Hepatocyte (in vitro differentiated cells): ENCODE measurements around the gene P3R3URF. TPM values are rescaled to one million over a fixed set of nuclear protein-coding genes. Genes with fewer than 3 reads are reported as not detected.

Source experiments
- DNase-seq: peaks from one replicate; pipeline ENCODE4 v3.0.0-alpha.2; 2016; ENCODE audit warnings: low spot score
- H2AFZ ChIP-seq: fragments of 200-600 bp; sonication (generic); 2 replicates; pipeline ENCODE4 v1.6.0; 2016; ENCODE audit warnings: antibody characterized with exemption, mild to moderate bottlenecking
- H3K27ac ChIP-seq: fragments of 200-600 bp; sonication (generic); 2 replicates; pipeline ENCODE4 v1.5.1; 2016; ENCODE audit warnings: mild to moderate bottlenecking
- H3K27me3 ChIP-seq: fragments of 200-600 bp; sonication (generic); 2 replicates; pipeline ENCODE4 v1.6.1; 2016
- H3K36me3 ChIP-seq: fragments of 200-600 bp; sonication (generic); replicated peaks from 2 replicates; pipeline ENCODE4 v1.5.1; 2016; ENCODE audit warnings: low read depth; ENCODE audit not compliant: insufficient read depth
- H3K4me1 ChIP-seq: fragments of 200-600 bp; sonication (generic); 2 replicates; pipeline ENCODE4 v1.5.1; 2016; ENCODE audit warnings: mild to moderate bottlenecking, moderate library complexity; ENCODE audit not compliant: insufficient read depth
- H3K4me2 ChIP-seq: fragments of 200-600 bp; sonication (generic); 2 replicates; pipeline ENCODE4 v1.6.0; 2016
- H3K4me3 ChIP-seq: fragments of 200-600 bp; sonication (generic); 2 replicates; pipeline ENCODE4 v1.5.1; 2016; ENCODE audit warnings: mild to moderate bottlenecking
- H3K79me2 ChIP-seq: fragments of 200-600 bp; sonication (generic); 2 replicates; pipeline ENCODE4 v1.6.0; 2017; ENCODE audit warnings: mild to moderate bottlenecking
- H3K9me2 ChIP-seq: fragments of 200-600 bp; sonication (generic); replicated peaks from 2 replicates; pipeline ENCODE4 v1.6.0; 2017; ENCODE audit warnings: mild to moderate bottlenecking; ENCODE audit not compliant: insufficient read depth
- H3K9me3 ChIP-seq: fragments of 200-600 bp; sonication (generic); 2 replicates; pipeline ENCODE4 v1.5.1; 2016; ENCODE audit warnings: low read depth, mild to moderate bottlenecking
- H4K20me1 ChIP-seq: fragments of 200-600 bp; sonication (generic); 2 replicates; pipeline ENCODE4 v1.6.0; 2016; ENCODE audit warnings: mild to moderate bottlenecking; ENCODE audit not compliant: insufficient read depth, poor library complexity, severe bottlenecking
- EZH2 ChIP-seq: fragments of 200-600 bp; sonication (generic); IDR thresholded peaks from 2 replicates; pipeline ENCODE4 v1.6.1; 2016; ENCODE audit warnings: antibody characterized with exemption, mild to moderate bottlenecking, borderline replicate concordance
- EZH2phosphoT487 ChIP-seq: fragments of 200-600 bp; sonication (generic); IDR thresholded peaks from one replicate; pipeline ENCODE4 v1.6.1; 2018; ENCODE audit warnings: antibody characterized with exemption, mild to moderate bottlenecking, low read depth, moderate library complexity; ENCODE audit not compliant: unreplicated experiment, severe bottlenecking
- WGBS: methylation state at CpG from one replicate; pipeline ENCODE4 v1.1.6; 2016; ENCODE audit warnings: low lambda C conversion rate; ENCODE audit errors: missing lambda C conversion rate; 5-methylcytosine and 5-hydroxymethylcytosine counted together
- polyA plus RNA-seq: library from polyadenylated mRNA; unstranded; fragments of >200 nt; fragmentation: Nextera tagmentation; extraction: Ambion mirVana; gene quantifications from 2 replicates; pipeline ENCODE4 v1.2.1, GENCODE V29; 2016
- total RNA-seq: library from RNA; depleted of rRNA; stranded (reverse); fragments of >200 nt; gene quantifications from 2 replicates; pipeline ENCODE4 v1.2.3, GENCODE V29; 2014
- TF ChIP-seq, protein P1 (sequence below): fragments of 200-600 bp; sonication (generic); IDR thresholded peaks from 2 replicates; pipeline ENCODE4 v1.5.1; 2016; ENCODE audit warnings: antibody characterized with exemption, mild to moderate bottlenecking; ENCODE audit not compliant: poor library complexity

The P3R3URF gene
- total and polyA plus RNA-seq, 2 experiments from 2014 or later: not detected

DNA sequence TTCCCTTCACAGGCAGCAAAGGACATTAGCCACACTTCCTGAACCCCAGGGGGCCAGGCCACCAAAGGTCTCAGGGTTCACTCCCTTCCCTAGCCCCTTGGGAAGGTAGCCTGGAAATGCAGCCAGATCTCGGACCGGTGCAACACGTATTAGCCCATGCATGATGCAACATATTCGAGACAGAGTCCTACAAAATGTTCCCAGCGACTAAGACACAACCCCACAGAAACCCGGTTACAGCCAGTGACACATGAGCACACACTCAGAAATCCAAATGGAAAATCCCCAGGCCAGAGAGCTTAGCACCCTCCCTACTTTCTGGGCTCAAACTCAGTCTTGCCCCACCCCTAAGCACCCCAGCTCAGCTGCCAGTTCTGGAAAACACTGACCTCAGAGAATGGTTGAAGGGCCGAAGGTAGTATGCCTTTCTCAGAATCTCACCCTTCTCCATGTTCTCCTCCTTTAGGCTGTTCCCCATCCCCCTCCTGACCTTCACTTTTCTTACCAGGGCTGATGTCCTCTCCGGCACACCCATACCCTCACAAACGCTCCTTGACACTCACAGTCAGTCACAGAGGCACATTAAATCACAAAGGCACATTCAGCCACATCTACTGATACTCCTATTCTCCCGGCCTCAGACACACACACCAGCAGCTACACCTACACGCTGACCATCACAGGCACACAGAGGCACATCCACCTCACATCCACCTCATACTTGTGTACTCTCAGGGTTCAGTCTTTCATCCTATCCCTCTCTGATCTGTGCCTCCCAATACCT lies 1.6 kb downstream of the P3R3URF start, which contains the start of gene TSPAN1:
TSS of gene TSPAN1 (plus strand) at position 640 of the 784 bp plus-strand sequence. CDS start 6,021 bp downstream, outside the sequence.
- Histone ChIP-seq H2AFZ (no peak within 1 kb of the TSS), H3K27ac (peak within 1 kb of the TSS; percentile 81), H3K79me2 (no peaks in the 10 kb centered on the region), H3K4me3 (no peak within 1 kb of the TSS), H3K9me3 (no peaks in the 10 kb centered on the region), H4K20me1 (no peaks in the 10 kb centered on the region), H3K36me3 (no peaks in the 10 kb centered on the region), H3K4me1 (peaks cover 21% of the 10 kb centered on the region), H3K4me2 (peak within 1 kb of the TSS; percentile 29), H3K9me2 (no peaks in the 10 kb centered on the region), H3K27me3 (no peaks in the 10 kb centered on the region)
- no peak for TF ChIP-seq EZH2phosphoT487
- TF ChIP-seq, protein P1, sequence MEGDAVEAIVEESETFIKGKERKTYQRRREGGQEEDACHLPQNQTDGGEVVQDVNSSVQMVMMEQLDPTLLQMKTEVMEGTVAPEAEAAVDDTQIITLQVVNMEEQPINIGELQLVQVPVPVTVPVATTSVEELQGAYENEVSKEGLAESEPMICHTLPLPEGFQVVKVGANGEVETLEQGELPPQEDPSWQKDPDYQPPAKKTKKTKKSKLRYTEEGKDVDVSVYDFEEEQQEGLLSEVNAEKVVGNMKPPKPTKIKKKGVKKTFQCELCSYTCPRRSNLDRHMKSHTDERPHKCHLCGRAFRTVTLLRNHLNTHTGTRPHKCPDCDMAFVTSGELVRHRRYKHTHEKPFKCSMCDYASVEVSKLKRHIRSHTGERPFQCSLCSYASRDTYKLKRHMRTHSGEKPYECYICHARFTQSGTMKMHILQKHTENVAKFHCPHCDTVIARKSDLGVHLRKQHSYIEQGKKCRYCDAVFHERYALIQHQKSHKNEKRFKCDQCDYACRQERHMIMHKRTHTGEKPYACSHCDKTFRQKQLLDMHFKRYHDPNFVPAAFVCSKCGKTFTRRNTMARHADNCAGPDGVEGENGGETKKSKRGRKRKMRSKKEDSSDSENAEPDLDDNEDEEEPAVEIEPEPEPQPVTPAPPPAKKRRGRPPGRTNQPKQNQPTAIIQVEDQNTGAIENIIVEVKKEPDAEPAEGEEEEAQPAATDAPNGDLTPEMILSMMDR: no peak
- no peak for TF ChIP-seq EZH2
- DNase-seq: peak; percentile 68
- 81% methylated on average over 11 of the region's 11 CpGs for WGBS

DNA sequence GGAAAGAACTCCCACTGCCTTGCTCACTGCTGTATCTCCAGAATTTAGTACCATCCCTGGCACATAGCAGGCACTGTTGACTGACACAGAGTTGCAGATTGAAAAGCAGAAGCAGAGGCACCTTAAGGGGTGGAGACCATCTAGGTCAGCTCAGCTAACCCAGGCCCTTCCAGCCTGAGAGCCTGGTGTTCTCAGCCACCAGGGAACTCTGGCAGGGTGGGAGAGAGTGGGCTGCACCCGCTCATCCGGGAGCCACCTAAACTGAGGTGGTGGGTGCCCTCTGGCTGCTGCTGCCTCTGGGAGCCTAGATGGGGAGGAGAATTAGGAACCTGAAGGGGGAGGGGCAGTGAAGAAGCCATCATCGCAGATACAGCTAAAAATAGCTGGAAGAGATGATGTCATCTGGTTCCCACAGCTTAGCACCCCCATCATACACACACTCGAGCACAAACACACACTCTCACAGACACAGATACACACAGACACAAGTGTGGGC lies 2.9 kb downstream of the P3R3URF start:
- peaks cover 21% of the 10 kb centered on the region for H3K4me1 ChIP-seq
- 34% methylated on average over 4 of the region's 4 CpGs for WGBS
- TF ChIP-seq EZH2: no peak
- TF ChIP-seq, protein P1: no peak
- no peak for TF ChIP-seq EZH2phosphoT487
- H3K4me3 ChIP-seq: no peak overlapping the region
- peak overlapping the region; percentile 25 for H3K4me2 ChIP-seq
- H2AFZ ChIP-seq: no peak overlapping the region
- peak overlapping the region; percentile 40 for H3K27ac ChIP-seq
- H3K36me3 ChIP-seq: no peaks in the 10 kb centered on the region
- no peaks in the 10 kb centered on the region for H3K9me2 ChIP-seq
- H3K9me3 ChIP-seq: no peaks in the 10 kb centered on the region
- no peaks in the 10 kb centered on the region for H3K79me2 ChIP-seq
- peak; percentile 54 for DNase-seq
- no peaks in the 10 kb centered on the region for H3K27me3 ChIP-seq
- no peaks in the 10 kb centered on the region for H4K20me1 ChIP-seq

DNA sequence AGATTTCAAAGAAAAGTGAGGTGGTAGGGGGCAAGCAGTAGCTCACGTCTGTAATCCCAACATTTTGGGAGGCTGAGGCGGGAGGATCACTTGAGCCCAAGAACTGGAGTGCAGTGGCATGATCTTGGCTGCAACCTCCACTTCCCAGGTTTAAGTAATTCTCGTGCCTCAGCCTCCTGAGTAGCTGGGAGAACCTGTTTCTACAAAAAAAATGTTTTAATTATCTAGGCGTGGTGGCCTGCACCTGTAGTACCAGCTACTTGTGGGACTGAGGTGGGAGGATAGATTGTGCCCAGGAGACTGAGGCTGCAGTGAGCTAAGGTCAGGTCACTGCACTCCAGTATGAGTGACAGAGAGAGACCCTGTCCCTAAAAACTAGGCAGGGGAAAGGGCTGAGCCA lies 4.0 kb downstream of the P3R3URF start:
- no peak for TF ChIP-seq EZH2phosphoT487
- TF ChIP-seq EZH2: no peak
- TF ChIP-seq, protein P1: no peak
- Histone ChIP-seq H3K4me2 (no peak overlapping the region), H3K9me2 (no peaks in the 10 kb centered on the region), H4K20me1 (no peaks in the 10 kb centered on the region), H3K27ac (no peak overlapping the region), H3K27me3 (no peaks in the 10 kb centered on the region), H3K4me1 (peaks cover 21% of the 10 kb centered on the region), H3K4me3 (no peak overlapping the region), H3K79me2 (no peaks in the 10 kb centered on the region), H3K9me3 (no peaks in the 10 kb centered on the region), H2AFZ (no peak overlapping the region), H3K36me3 (no peaks in the 10 kb centered on the region)
- DNase-seq: no peak
- WGBS: 93% methylated on average over 4 of the region's 4 CpGs
